ENCODE results near the gene NOS1AP. TPM values are rescaled to one million over a fixed set of nuclear protein-coding genes. Genes with fewer than 3 reads are reported as not detected.

The NOS1AP gene
- total and polyA plus RNA-seq, 9 donors = 0.50 to 4.4 (median 1.5) TPM

GRCh38 chr1:162302306-162303003 lies 233.0 kb downstream of the NOS1AP start:
- intact Hi-C loops (cut with DNase I) = no loop called here
- Histone ChIP-seq H3K9me3 (no peaks in the 10 kb centered on the region), H3K36me3 (no peaks in the 10 kb centered on the region), H3K27ac (no peak overlapping the region), H3K4me3 (no peak overlapping the region), H3K27me3 (no peaks in the 10 kb centered on the region), H3K4me1 (ENCODE audit: insufficient read depth) (no peaks in the 10 kb centered on the region)
- TF ChIP-seq EP300 (IDR thresholded peaks at IDR 0.05) = no peak
- TF ChIP-seq POLR2A (IDR thresholded peaks at IDR 0.05) = no peak
- TF ChIP-seq, protein P1, sequence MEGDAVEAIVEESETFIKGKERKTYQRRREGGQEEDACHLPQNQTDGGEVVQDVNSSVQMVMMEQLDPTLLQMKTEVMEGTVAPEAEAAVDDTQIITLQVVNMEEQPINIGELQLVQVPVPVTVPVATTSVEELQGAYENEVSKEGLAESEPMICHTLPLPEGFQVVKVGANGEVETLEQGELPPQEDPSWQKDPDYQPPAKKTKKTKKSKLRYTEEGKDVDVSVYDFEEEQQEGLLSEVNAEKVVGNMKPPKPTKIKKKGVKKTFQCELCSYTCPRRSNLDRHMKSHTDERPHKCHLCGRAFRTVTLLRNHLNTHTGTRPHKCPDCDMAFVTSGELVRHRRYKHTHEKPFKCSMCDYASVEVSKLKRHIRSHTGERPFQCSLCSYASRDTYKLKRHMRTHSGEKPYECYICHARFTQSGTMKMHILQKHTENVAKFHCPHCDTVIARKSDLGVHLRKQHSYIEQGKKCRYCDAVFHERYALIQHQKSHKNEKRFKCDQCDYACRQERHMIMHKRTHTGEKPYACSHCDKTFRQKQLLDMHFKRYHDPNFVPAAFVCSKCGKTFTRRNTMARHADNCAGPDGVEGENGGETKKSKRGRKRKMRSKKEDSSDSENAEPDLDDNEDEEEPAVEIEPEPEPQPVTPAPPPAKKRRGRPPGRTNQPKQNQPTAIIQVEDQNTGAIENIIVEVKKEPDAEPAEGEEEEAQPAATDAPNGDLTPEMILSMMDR (IDR thresholded peaks at IDR 0.05) = no peak
- DNase-seq = no peak
- WGBS, 3 donors = 90 to 92% (median 92%) methylated on average over 3 of the region's 3 CpGs

DNA sequence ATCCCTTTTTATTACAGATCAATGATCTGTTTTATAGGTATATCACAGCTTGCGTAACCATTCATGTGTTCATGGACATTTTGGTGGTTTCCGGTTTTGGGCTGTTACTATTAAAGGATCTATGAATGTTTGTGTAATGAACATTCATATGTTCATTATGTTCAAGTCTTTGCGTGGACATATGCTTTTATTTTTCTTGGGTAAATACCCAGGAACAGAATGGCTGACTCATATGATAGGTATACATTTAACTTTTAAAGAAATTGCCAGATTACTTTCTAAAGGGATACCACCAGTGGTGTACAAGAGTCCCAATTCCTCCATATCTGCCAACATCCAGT lies 233.5 kb downstream of the NOS1AP start:
- 91 to 95% (median 93%) methylated on average over 3 of the region's 3 CpGs for WGBS, 3 donors
- H3K4me1 ChIP-seq (ENCODE audit: insufficient read depth) = no peaks in the 10 kb centered on the region
- no peaks in the 10 kb centered on the region for H3K27me3 ChIP-seq
- no peak for TF ChIP-seq EP300 (IDR thresholded peaks at IDR 0.05)
- no peak for TF ChIP-seq POLR2A (IDR thresholded peaks at IDR 0.05)
- TF ChIP-seq, protein P1 (IDR thresholded peaks at IDR 0.05) = no peak
- H3K27ac ChIP-seq = no peak overlapping the region
- intact Hi-C loops (cut with DNase I) = no loop called here
- H3K4me3 ChIP-seq = no peak overlapping the region
- DNase-seq = no peak
- H3K9me3 ChIP-seq = no peaks in the 10 kb centered on the region
- H3K36me3 ChIP-seq = no peaks in the 10 kb centered on the region

GRCh38 chr1:162304736-162305135 lies 235.2 kb downstream of the NOS1AP start:
- H3K27me3 ChIP-seq = no peaks in the 10 kb centered on the region
- 86 to 95% (median 92%) methylated on average over 2 of the region's 2 CpGs for WGBS, 3 donors
- no peak overlapping the region for H3K27ac ChIP-seq
- H3K36me3 ChIP-seq = no peaks in the 10 kb centered on the region
- no peaks in the 10 kb centered on the region for H3K4me1 ChIP-seq (ENCODE audit: insufficient read depth)
- DNase-seq = no peak
- no peak overlapping the region for H3K4me3 ChIP-seq
- TF ChIP-seq, protein P1 (IDR thresholded peaks at IDR 0.05) = no peak
- TF ChIP-seq POLR2A (IDR thresholded peaks at IDR 0.05) = no peak
- no peak for TF ChIP-seq EP300 (IDR thresholded peaks at IDR 0.05)
- intact Hi-C loops (cut with DNase I) = no loop called here
- H3K9me3 ChIP-seq = no peaks in the 10 kb centered on the region

GRCh38 chr1:162305969-162306368 lies 236.5 kb downstream of the NOS1AP start:
- no peak for DNase-seq
- Histone ChIP-seq H3K9me3 (no peaks in the 10 kb centered on the region), H3K4me1 (ENCODE audit: insufficient read depth) (no peaks in the 10 kb centered on the region), H3K27me3 (no peaks in the 10 kb centered on the region), H3K36me3 (no peaks in the 10 kb centered on the region), H3K27ac (no peak overlapping the region), H3K4me3 (no peak overlapping the region)
- intact Hi-C loops (cut with DNase I) = no loop called here
- WGBS, 3 donors = 83 to 100% (median 83%) methylated on average over 1 of the region's 1 CpG
- TF ChIP-seq, protein P1 (IDR thresholded peaks at IDR 0.05) = no peak
- no peak for TF ChIP-seq POLR2A (IDR thresholded peaks at IDR 0.05)
- no peak for TF ChIP-seq EP300 (IDR thresholded peaks at IDR 0.05)

Data from ovary (tissue), 9 donors.